ENCODE measurements around the gene ARR3.
"Not testable (repeated sequence)": the region's sequence is repeated elsewhere in the genome, so short reads cannot be mapped to it uniquely, and the experiment has no call there.

The ARR3 gene

DNA sequence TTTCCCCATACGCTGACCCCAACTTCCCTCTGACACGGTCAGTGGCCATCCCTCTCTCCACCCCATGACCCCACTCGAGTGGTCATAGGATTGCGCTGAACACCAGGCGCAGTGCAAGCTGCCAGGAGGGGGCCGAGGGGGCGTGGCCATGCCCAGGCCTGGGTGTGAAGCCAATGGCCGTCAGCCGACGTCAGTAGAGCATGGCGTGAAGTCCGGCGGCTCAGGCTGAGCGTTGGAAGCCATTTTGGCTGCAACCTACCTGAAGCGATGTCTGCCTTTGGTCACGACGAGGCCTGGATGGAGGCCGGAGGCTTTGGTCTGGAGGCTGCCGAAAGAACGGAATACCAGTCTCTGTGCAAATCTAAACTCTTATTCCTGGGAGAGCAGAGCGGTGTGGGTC is 13.8 kb downstream of the ARR3 start, which contains the start of gene RAB41:
Gene RAB41 (plus strand): TSS at position 222 of the 400 bp plus-strand sequence. CDS start 46 bp downstream, at position 268.
- no peak for DNase-seq

DNA sequence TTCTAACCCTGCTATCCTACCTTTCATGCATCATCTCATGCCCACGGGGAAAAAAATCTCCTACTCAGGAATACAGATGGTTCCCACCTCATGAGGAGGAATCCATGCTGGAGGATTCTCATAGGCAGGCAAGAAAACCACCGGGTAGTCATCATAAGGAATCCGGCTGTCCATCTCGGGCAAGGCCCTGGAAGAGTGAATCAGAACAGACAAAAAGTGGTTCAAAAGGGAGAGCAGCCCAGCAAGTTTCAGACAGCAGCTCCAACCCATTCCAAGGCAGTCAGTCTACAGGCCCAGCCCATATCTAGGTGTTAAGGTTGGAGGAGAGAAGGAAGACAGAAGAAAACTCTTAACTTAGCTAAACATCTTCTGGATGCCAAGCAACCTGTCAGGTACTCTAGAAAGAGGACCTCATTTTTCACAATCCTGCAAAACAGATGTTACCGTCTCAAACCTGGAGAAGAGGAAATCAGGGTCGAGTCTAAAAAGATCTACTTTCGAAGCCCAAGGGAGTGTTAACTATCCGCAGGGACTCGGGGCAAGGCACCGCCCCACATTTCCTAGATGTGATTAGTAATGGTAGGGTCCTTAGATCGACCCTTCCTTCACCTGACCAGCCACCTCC is 21.1 kb downstream of the ARR3 start:
- DNase-seq, result no peak

DNA sequence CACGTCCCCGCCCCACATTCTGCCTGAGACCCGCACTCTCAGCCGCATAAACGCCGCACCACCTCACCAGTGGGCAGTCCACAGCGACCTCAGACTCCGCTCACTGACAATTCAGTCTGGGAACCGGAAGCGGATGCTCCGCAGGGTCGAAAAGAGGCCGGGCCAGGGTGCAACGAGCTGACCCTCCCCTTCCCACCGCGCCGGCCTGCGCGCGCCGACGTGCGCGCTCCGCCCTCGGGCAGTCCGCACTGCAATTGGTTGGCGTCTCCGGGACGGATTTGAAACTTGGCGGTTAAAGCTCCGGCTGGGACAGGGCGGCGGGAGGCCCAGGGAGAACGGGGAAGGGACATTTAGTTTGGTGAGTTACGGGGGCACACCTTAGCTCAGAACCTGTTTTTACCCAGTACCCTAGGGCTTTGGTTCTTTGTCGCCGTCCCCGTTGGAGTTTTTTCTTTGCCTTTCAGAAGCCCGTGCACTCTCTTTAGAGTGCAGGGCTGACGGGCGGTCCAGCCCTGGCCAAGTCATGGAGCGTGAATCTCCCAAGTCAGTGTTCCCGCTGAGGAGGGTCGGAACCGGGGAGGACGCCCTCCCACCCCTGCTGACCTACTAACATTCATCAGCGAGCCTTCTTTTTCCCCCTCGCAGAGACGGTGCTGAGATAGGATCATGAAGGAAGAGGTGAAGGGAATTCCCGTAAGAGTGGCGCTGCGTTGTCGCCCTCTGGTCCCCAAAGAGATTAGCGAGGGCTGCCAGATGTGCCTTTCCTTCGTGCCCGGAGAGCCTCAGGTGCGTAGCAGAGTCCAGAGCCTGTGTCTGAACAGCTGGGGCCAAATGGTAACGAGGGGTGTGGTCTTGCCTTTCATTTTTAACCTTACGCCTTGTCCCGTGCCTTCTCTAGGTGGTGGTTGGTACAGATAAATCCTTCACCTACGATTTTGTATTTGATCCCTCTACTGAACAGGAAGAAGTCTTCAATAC is 21.9 kb downstream of the ARR3 start, which contains the start of the genes KIF4A and PDZD11:
Gene KIF4A (plus strand): TSS at position 312 of the 978 bp plus-strand sequence. CDS start 355 bp downstream, at position 667.
Gene PDZD11 (minus strand): TSS at position 135 of the 978 bp plus-strand sequence. CDS start 586 bp downstream, outside the sequence.
- no peak for DNase-seq

DNA sequence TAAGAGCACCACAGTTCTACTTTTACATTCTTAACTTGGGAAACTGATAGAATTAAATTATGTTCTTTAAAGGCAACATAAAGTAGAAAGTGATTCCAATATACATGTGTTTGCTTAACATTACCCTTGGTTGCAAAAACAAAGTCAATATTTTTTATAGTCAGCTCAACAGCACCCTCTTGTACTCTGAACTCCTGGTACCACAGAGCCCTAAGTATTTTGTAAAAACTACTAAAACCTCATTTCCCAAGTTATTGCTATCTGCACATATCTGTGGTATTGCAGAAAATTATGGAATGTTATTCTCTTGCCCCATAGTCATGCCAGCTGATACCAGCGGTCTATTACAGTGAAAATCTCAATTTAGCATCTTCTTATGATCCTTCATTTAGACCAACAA is 24.7 kb downstream of the ARR3 start:
- no peak for DNase-seq

DNA sequence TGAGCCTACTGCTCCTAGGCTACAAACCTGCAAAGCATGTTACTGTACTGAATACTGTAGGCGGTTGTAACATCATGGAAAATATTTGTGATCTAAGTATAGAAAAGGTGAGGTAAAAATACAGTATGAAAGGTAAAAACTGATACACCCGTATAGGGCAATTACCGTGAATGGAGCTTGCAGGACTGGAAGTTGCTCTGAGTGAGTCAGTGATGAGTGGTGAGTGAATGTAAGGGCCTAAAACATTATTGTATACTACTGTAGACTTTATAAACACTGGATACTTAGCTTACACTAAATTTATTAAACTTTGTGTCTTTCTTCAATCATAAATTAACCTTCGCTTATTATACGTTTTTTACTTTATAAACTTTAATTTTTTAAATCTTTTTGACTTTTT is 25.5 kb downstream of the ARR3 start:
- DNase-seq, result no peak

DNA sequence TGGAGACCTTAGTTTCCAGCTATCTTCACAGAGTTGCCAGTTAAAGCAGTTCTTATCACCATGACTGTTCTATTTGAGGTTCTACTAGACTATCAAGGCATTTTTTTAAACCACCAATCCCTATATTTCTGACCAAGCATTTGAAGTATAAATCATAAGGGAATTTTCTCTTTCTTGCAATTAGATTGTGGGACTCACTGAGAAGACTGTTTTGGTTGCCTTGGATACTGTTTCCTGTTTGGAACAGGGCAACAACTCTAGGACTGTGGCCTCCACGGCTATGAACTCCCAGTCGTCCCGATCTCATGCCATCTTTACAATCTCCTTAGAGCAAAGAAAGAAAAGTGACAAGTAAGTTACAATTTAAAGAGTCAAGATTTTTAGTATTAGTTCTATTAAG is 33.6 kb downstream of the ARR3 start:
- no peak for DNase-seq

DNA sequence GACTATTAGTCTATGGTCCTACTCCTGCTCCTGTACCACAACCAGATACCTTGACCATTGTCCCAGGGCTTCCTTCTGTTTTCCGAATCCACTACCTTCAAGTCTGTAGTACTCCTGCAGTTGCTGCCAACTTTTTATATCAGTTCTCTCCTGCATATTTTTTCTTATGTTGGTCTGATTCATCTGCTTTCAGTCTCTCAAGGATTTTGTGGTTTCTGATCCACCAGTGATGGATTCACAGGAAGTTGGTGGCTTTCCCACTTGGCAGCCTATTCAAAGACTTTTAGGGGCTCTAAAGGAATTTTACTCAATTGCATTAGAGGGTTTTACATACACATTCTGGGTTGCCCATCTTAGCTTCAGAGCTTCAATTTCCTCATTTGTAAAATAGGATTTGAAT is 45.4 kb downstream of the ARR3 start:
- no peak for DNase-seq

DNA sequence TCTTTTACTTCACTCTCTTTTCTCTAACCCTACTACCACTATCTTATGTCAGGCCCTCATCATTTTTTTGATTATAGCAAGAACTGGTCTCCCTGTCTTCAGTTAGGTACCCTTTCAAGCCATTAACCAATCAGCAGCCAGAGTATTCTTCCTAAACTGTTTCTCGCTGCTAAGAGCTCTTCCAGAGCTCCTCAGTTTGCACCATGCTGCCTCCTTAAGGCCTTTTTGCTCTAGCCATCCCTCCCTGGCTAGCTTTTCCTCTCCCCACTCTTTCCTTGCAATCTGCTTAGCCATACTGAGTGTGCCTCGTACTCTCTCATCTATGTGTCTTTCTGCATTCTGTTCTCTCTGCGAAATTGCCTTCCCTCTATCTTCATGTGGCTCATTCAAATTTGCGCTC is 54.6 kb downstream of the ARR3 start:
- DNase-seq, result no peak

DNA sequence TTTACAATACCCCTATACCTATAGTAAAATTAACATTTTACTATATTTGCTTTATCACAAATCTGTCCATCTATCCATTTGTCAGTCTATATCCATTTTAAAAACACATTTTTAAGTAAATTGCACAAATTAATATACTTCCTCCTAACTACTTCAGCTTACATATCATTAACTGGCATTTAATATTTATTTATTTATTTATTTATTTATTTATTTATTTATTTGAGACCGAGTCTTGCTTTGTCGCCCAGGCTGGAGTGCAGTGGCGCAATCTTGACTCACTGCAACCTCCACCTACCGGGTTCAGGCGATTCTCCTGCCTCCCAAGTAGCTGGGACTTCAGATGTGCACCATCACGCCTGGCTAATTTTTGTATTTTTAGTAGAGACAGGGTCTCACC is 55.5 kb downstream of the ARR3 start:
- not testable (repeated sequence) for DNase-seq

DNA sequence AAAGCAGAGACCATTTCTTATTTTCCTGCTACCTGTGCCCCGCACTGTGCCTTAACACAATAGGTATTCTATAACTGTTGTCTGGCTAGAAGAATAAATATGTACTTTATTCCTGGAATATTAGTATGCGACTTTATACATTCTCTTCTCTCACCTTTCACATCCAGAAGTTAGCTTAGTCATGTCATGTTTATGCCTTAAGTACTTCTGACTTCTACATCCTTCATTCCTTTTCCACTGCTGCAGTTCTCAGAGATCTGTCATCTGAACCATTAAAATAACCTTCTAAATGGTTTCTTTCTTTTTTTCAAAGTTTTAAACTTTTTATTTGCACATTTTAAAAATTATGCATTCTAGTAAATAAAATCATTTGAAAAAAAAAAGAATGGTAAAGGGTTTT is 56.2 kb downstream of the ARR3 start:
- DNase-seq, result no peak

DNA sequence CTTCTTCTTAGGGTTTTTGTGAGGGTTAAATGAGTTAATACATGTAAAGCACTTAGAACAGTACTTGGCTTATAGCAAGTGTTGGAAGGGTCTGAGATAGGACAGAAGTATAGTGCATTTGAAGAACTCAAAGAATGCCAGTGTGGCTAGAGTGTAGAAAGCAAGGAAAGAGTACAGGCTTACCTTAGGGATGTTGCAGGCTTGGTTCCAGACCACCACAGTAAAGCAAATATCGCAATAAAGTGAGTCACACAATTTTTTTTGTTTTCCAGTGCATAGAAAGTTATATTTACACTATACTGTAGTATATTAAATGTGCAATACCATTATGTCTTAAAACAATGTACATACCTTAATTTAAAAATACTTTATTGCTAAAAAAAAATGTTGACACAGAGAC is 63.0 kb downstream of the ARR3 start:
- DNase-seq, result no peak
